Endodermal cell (in vitro differentiated cells): ENCODE measurements around the gene VWA8. TPM values are rescaled to one million over a fixed set of nuclear protein-coding genes. Genes with fewer than 3 reads are reported as not detected.

Experiments used
- DNase-seq: peaks from one replicate; pipeline ENCODE4 v3.0.0-alpha.2; 2017
- H3K27ac ChIP-seq: 2 replicates; pipeline ENCODE4 v1.5.1; 2013; ENCODE audit warnings: mild to moderate bottlenecking, low read depth, low read length, moderate library complexity
- H3K27me3 ChIP-seq: 2 replicates; pipeline ENCODE4 v1.6.1; 2013; ENCODE audit warnings: mild to moderate bottlenecking, low read length, moderate library complexity; ENCODE audit not compliant: insufficient read depth, control insufficient read depth, poor library complexity, severe bottlenecking
- H3K36me3 ChIP-seq: 2 replicates; pipeline ENCODE4 v1.7.0; 2013; ENCODE audit warnings: mild to moderate bottlenecking, low read length, moderate library complexity; ENCODE audit not compliant: control insufficient read depth, insufficient read depth
- H3K4me1 ChIP-seq: one replicate; pipeline ENCODE4 v1.7.0; 2013; ENCODE audit warnings: low read length; ENCODE audit not compliant: control insufficient read depth, insufficient read depth
- H3K4me3 ChIP-seq: 2 replicates; pipeline ENCODE4 v1.5.1; 2013; ENCODE audit warnings: mild to moderate bottlenecking, low read length, moderate library complexity
- H3K9ac ChIP-seq: 2 replicates; pipeline ENCODE4 v1.6.1; 2013; ENCODE audit warnings: mild to moderate bottlenecking, low read length, moderate library complexity; ENCODE audit not compliant: poor library complexity, severe bottlenecking; ENCODE audit errors: extremely low read depth
- H3K9me3 ChIP-seq: 2 replicates; pipeline ENCODE4 v1.6.1; 2013; ENCODE audit warnings: mild to moderate bottlenecking, low read length, moderate library complexity; ENCODE audit not compliant: control insufficient read depth
- H3K27ac Mint-ChIP-seq: 2 replicates; pipeline ENCODE4 v1.8.0; 2020; ENCODE audit warnings: mixed read lengths
- H3K27me3 Mint-ChIP-seq: 2 replicates; pipeline ENCODE4 v1.8.0; 2021; ENCODE audit warnings: mild to moderate bottlenecking, mixed read lengths; ENCODE audit not compliant: insufficient read depth
- H3K36me3 Mint-ChIP-seq: 2 replicates; pipeline ENCODE4 v1.8.0; 2020; ENCODE audit warnings: low read depth, mixed read lengths
- H3K4me1 Mint-ChIP-seq: 2 replicates; pipeline ENCODE4 v1.8.0; 2020; ENCODE audit warnings: mixed read lengths
- H3K4me3 Mint-ChIP-seq: 2 replicates; pipeline ENCODE4 v1.8.0; 2020; ENCODE audit warnings: mild to moderate bottlenecking, moderate library complexity, mixed read lengths
- H3K9me3 Mint-ChIP-seq: 2 replicates; pipeline ENCODE4 v1.8.0; 2020; ENCODE audit warnings: mild to moderate bottlenecking, mixed read lengths
- WGBS, 2 experiments: methylation state at CpG; one replicate each; pipeline versions ENCODE4 v1.1.5 to v1.1.7; 2013; ENCODE audit warnings: missing lambda C conversion rate in 2 of 2, mixed read lengths in 1 of 2; ENCODE audit not compliant: insufficient coverage in 1 of 2, insufficient read length in 1 of 2; 5-methylcytosine and 5-hydroxymethylcytosine counted together
- total RNA-seq, 2 donors: library from RNA; stranded (reverse); fragmentation: NEBNext Ultra II Directional in 1 of 2; extraction: Animal tissue kit (Norgen Biotek cat#: 25700) in 1 of 2; gene quantifications; 2 replicates in 1 of 2; 3 replicates in 1 of 2; pipeline ENCODE4 v1.2.1, GENCODE V29; 2021
- TF ChIP-seq, protein P1 (sequence below): fragments of 200-600 bp; sonication (generic); conservative IDR thresholded peaks from 2 replicates; pipeline ENCODE4 v1.5.0; 2021; ENCODE audit warnings: antibody characterized with exemption, mild to moderate bottlenecking

The VWA8 gene
- total RNA-seq, 2 donors from 2014 or later, result 24.6 to 25.6 TPM

DNA sequence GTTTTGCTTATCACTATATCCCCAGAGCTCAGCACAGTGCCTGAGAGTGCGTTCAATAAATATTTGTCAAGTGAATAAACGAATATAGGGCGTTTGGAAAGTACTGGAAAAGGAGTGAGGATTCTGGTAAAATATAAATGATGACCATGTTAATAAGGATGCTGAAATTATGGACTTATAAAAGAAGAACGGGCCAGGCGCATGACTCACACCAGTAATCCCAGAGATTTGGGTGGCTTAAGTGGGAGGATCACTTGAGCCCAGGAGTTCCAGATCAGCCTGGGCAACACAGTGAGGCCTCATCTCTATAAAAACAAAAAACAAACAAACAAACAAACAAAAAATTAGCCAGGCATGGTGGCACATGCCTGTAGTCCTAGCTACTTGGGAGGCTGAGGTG, 198.1 kb downstream of the VWA8 start:
- TF ChIP-seq, protein P1, sequence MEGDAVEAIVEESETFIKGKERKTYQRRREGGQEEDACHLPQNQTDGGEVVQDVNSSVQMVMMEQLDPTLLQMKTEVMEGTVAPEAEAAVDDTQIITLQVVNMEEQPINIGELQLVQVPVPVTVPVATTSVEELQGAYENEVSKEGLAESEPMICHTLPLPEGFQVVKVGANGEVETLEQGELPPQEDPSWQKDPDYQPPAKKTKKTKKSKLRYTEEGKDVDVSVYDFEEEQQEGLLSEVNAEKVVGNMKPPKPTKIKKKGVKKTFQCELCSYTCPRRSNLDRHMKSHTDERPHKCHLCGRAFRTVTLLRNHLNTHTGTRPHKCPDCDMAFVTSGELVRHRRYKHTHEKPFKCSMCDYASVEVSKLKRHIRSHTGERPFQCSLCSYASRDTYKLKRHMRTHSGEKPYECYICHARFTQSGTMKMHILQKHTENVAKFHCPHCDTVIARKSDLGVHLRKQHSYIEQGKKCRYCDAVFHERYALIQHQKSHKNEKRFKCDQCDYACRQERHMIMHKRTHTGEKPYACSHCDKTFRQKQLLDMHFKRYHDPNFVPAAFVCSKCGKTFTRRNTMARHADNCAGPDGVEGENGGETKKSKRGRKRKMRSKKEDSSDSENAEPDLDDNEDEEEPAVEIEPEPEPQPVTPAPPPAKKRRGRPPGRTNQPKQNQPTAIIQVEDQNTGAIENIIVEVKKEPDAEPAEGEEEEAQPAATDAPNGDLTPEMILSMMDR, result no peak
- Histone ChIP-seq H3K4me1 (no peaks in the 10 kb centered on the region), H3K27ac (no peak overlapping the region), H3K9me3 (no peaks in the 10 kb centered on the region), H3K4me3 (no peak overlapping the region), H3K9ac (no peak overlapping the region), H3K27me3 (no peaks in the 10 kb centered on the region), H3K36me3 (no peaks in the 10 kb centered on the region)
- DNase-seq, result no peak
- 95 to 96% methylated on average over 5 of the region's 5 CpGs for WGBS, 2 experiments
- peaks cover 6% of the 10 kb centered on the region for H3K4me1 Mint-ChIP-seq
- H3K4me3 Mint-ChIP-seq, result no peak overlapping the region
- H3K27me3 Mint-ChIP-seq, result no peaks in the 10 kb centered on the region
- H3K9me3 Mint-ChIP-seq, result no peaks in the 10 kb centered on the region
- H3K36me3 Mint-ChIP-seq, result peaks cover 10% of the 10 kb centered on the region
- H3K27ac Mint-ChIP-seq, result no peak overlapping the region

DNA sequence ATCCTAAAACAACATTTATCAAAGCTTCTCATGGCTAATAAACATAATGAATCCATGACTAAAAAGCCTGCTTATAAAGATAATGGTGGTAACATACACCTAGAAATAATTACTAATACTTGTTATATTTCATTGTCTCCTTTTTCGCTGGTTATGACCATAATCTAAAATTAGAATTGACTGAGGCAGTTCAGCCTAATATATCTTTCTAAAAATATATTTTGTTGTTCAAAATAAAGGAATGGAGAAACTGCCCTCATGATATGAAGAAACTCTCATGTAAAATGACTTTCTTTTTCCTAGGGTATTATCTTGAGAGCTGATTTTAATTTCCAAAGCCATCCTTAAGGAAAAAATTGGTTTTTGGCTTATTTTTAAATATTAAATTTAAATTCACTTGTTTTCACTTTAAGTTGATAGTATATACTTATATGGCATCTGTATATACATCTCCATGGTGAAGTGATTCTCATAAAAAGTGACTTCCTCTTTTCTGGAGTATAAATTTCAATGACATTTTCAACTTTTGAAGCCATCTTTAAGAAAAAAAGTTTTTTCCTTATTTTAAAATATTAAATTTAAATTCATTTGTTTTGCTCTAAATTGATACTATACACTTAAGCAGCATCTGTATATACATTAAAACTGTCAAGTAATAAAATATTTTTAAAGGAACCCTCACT, 204.6 kb downstream of the VWA8 start:
- no peak for DNase-seq
- Histone ChIP-seq H3K36me3 (no peaks in the 10 kb centered on the region), H3K27ac (no peak overlapping the region), H3K9ac (no peak overlapping the region), H3K27me3 (no peaks in the 10 kb centered on the region), H3K4me3 (no peak overlapping the region), H3K9me3 (peaks cover 11% of the 10 kb centered on the region), H3K4me1 (no peaks in the 10 kb centered on the region)
- no peaks in the 10 kb centered on the region for H3K4me1 Mint-ChIP-seq
- no CpG with 5 or more reads among the region's 1 CpG for WGBS, 2 experiments
- H3K36me3 Mint-ChIP-seq, result peaks cover 24% of the 10 kb centered on the region
- H3K4me3 Mint-ChIP-seq, result no peak overlapping the region
- H3K27ac Mint-ChIP-seq, result no peak overlapping the region
- no peaks in the 10 kb centered on the region for H3K27me3 Mint-ChIP-seq
- TF ChIP-seq, protein P1, result no peak
- H3K9me3 Mint-ChIP-seq, result no peaks in the 10 kb centered on the region

DNA sequence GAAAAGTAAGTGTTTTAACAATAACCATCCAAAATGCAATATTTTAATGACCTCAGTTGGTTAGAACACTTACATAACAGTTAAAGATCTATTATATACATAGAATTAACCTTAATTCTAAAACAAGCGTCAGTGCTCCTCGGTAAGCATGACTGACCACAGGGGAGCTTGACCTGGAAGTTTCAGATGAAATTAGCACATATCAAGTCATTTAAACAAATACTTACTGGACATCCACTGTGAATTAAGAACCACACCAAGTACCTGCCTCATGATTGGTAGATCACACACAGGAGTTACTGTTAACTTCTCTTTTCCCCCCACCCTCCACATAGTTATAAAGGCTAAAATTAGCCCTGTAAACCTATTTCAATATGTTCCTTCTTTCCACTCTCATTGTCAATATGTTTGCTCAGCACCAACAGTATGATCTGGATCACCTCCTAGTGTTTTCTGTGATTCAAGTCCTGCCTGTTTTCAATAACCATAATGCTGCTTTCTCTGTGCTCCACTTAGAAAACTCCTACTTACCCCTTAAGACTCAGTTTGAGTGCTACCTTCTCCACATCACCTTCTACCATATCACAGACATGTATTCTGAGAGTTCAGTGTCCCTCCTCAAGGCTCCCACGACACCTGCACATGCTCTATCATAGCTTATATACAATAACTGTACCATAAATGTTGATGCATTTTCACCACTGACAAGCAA, 209.0 kb downstream of the VWA8 start:
- no peak for DNase-seq
- Histone ChIP-seq H3K9me3 (peaks cover 16% of the 10 kb centered on the region), H3K27me3 (no peaks in the 10 kb centered on the region), H3K4me3 (no peak overlapping the region), H3K27ac (no peak overlapping the region), H3K9ac (no peak overlapping the region), H3K4me1 (no peaks in the 10 kb centered on the region), H3K36me3 (no peaks in the 10 kb centered on the region)
- TF ChIP-seq, protein P1, result no peak
- Mint-ChIP-seq H3K27ac (no peak overlapping the region), H3K27me3 (no peaks in the 10 kb centered on the region), H3K4me3 (no peak overlapping the region), H3K36me3 (peaks cover 46% of the 10 kb centered on the region), H3K4me1 (no peaks in the 10 kb centered on the region), H3K9me3 (peaks cover 30% of the 10 kb centered on the region)
- 66 to 67% methylated on average over 2 to 3 of the region's 3 CpGs for WGBS, 2 experiments
